Activated CD4-positive, alpha-beta memory T cell treated with anti-CD3 and anti-CD28 coated beads, Interleukin-2, amount 10 ng/mL, durations not matched to agents 7 days and 5 days (primary cell): ENCODE data around the gene OR52W1. TPM values are rescaled to one million over a fixed set of nuclear protein-coding genes. Genes with fewer than 3 reads are reported as not detected.

Source experiments
- CTCF ChIA-PET: fragments of 350-600 bp; sonication (Branson Sonifier 250); formaldehyde crosslinking; loops from one replicate; lab custom pipeline; 2021; ENCODE audit warnings: antibody characterized with exemption, inconsistent platforms; lab: Charles Lee
- POLR2A ChIA-PET: fragments of 350-600 bp; sonication (Branson Sonifier 250); formaldehyde crosslinking; loops from one replicate; lab custom pipeline; 2021; ENCODE audit warnings: antibody characterized with exemption; lab: Charles Lee
- DNase-seq: peaks from one replicate; pipeline ENCODE4 v3.0.0-alpha.2; 2020
- H3K27ac Mint-ChIP-seq: one replicate; pipeline ENCODE4 v1.8.0; 2021; ENCODE audit warnings: mild to moderate bottlenecking, mixed read lengths
- H3K27me3 Mint-ChIP-seq: one replicate; pipeline ENCODE4 v1.8.0; 2021; ENCODE audit warnings: mixed read lengths
- H3K36me3 Mint-ChIP-seq: one replicate; pipeline ENCODE4 v1.8.0; 2021; ENCODE audit warnings: low read depth, mixed read lengths
- H3K4me1 Mint-ChIP-seq: one replicate; pipeline ENCODE4 v1.8.0; 2021; ENCODE audit warnings: mixed read lengths
- H3K4me3 Mint-ChIP-seq: one replicate; pipeline ENCODE4 v1.8.0; 2021; ENCODE audit warnings: mild to moderate bottlenecking, mixed read lengths
- H3K9me3 Mint-ChIP-seq: one replicate; pipeline ENCODE4 v1.8.0; 2021; ENCODE audit warnings: mixed read lengths
- total RNA-seq, 2 experiments: library from RNA; stranded (reverse); gene quantifications; one replicate each; pipeline ENCODE4 v1.2.3, GENCODE V29; 2021

The OR52W1 gene, protein sequence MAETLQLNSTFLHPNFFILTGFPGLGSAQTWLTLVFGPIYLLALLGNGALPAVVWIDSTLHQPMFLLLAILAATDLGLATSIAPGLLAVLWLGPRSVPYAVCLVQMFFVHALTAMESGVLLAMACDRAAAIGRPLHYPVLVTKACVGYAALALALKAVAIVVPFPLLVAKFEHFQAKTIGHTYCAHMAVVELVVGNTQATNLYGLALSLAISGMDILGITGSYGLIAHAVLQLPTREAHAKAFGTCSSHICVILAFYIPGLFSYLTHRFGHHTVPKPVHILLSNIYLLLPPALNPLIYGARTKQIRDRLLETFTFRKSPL
- total RNA-seq: not detected

DNA sequence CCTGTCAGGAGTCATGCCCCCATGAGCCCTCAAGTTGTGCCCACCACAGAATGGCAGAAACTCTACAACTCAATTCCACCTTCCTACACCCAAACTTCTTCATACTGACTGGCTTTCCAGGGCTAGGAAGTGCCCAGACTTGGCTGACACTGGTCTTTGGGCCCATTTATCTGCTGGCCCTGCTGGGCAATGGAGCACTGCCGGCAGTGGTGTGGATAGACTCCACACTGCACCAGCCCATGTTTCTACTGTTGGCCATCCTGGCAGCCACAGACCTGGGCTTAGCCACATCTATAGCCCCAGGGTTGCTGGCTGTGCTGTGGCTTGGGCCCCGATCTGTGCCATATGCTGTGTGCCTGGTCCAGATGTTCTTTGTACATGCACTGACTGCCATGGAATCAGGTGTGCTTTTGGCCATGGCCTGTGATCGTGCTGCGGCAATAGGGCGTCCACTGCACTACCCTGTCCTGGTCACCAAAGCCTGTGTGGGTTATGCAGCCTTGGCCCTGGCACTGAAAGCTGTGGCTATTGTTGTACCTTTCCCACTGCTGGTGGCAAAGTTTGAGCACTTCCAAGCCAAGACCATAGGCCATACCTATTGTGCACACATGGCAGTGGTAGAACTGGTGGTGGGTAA, at the start of gene OR52W1:
Gene OR52W1 (plus strand): TSS at position 51 of the 637 bp plus-strand sequence. CDS start 0 bp downstream, at position 51.
- ChIA-PET CTCF (no interaction called here), POLR2A (no interaction called here)
- Mint-ChIP-seq H3K4me3 (no peak within 1 kb of the TSS), H3K36me3 (no peaks in the 10 kb centered on the region), H3K27me3 (peaks cover 2% of the 10 kb centered on the region), H3K27ac (no peak within 1 kb of the TSS), H3K4me1 (peaks cover 40% of the 10 kb centered on the region), H3K9me3 (no peaks in the 10 kb centered on the region)
- no peak for DNase-seq

DNA sequence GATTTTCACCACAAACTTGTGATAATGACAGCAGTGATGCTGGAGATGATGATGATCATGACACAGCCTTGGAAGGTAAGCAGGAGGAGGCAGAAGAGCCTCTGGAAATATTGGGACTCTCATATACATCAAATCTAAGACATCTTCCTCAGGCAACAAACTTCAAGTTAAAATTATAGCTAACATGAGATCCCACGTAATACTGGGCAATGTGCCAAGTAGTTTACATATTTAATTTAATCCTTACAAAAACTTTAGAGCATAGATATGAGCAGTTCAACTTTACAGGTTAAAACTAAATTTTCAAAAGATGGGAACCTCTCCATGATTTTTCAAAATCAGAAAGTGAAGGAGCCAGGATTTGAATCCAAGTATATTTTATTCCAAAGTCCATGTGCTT, 47.9 kb upstream of the OR52W1 start:
- Mint-ChIP-seq H3K27me3 (peaks cover 1% of the 10 kb centered on the region), H3K9me3 (peaks cover 4% of the 10 kb centered on the region), H3K4me1 (no peaks in the 10 kb centered on the region), H3K27ac (no peak overlapping the region), H3K36me3 (no peaks in the 10 kb centered on the region), H3K4me3 (no peak overlapping the region)
- CTCF ChIA-PET: no interaction called here
- no peak for DNase-seq
- POLR2A ChIA-PET: no interaction called here

DNA sequence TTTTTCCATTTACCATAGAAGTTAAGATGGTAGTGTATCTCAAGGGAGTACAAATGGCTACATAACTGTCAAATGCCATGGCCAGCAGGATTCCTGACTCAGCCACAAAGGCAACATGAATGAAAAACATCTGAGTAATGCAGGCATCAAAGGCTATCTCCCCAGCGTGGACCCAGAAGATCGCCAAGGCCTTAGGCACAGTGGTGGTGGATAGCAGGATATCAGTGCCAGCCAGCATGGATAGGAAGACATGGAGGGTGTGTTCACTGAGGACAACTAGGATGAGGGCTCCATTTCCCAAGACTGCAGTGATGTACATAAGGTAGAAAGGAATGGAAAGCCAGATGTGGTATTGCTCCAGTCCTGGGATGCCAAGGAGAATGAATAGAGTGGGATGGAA, 46.9 kb upstream of the OR52W1 start:
- ChIA-PET CTCF (no interaction called here), POLR2A (no interaction called here)
- Mint-ChIP-seq H3K27me3 (peaks cover 1% of the 10 kb centered on the region), H3K4me3 (no peak overlapping the region), H3K9me3 (peaks cover 4% of the 10 kb centered on the region), H3K4me1 (no peaks in the 10 kb centered on the region), H3K27ac (no peak overlapping the region), H3K36me3 (no peaks in the 10 kb centered on the region)
- no peak for DNase-seq

DNA sequence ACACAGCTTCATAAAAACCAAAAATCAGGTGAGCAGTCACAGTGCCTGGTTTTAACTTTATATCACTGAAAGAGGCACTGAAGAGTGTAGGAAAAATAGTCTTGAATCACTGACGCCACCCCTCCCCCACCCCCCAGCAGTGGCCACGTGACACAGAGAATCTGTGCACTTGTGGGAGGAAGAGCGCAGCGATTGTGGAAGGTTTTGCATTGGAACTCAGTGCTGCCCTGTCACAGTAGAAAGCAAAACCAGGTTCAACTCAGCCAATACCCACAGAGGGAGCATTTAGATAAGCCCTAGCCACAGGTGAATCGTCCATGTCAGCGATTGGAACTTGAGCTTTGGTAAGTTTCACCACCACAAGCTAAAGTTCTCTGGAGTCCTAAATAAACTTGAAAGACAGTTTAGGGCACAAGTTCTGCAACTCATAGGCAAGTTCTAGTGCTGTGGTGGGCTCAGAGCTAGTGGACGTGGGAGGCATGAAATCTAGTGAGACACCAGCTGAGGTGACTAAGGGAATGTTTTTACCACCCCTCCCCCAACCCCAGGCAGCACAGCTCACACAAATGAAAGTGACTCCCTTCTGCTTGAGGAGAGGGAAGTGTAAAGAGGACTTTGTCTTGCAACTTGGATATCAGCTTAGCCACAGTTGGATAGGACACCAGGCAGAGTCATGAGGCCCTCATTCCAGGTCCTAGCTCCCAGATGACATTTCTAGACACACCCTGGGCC, 42.2 kb upstream of the OR52W1 start:
- ChIA-PET CTCF (interaction anchor here (1.0 kb wide), 1 partner anchor 8 kb away, joined by 3 read pairs; no protein-coding TSS in a partner anchor), POLR2A (no interaction called here)
- no peaks in the 10 kb centered on the region for H3K9me3 Mint-ChIP-seq
- no peaks in the 10 kb centered on the region for H3K36me3 Mint-ChIP-seq
- DNase-seq: no peak
- no peak overlapping the region for H3K27ac Mint-ChIP-seq
- H3K27me3 Mint-ChIP-seq: peaks cover 3% of the 10 kb centered on the region
- H3K4me1 Mint-ChIP-seq: no peaks in the 10 kb centered on the region
- no peak overlapping the region for H3K4me3 Mint-ChIP-seq

DNA sequence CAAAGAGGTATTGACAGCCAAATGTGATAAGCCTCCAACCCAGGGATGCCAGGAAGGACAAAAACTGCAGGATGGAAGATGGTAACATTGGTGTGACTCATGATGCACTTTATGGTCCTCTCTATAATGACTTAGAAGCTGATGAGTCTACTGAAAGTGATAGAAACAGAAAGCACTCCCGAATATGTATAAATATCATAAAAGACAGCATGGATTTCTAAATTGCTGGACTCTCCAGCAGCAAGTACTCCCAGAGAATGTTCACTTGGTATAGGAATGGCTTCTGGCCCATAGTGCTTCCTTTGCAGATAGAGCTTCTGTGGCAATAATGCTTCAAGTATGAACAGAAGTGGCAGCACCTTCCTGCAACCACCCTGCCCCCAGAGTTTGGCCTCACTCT, 28.8 kb upstream of the OR52W1 start, which contains the start of gene OR52B2:
Gene OR52B2 (minus strand): TSS at position 101 of the 400 bp plus-strand sequence. CDS start 0 bp downstream, at position 101.
- Mint-ChIP-seq H3K9me3 (no peaks in the 10 kb centered on the region), H3K27ac (no peak within 1 kb of the TSS), H3K4me3 (no peak within 1 kb of the TSS), H3K27me3 (peaks cover 18% of the 10 kb centered on the region), H3K4me1 (no peaks in the 10 kb centered on the region), H3K36me3 (no peaks in the 10 kb centered on the region)
- DNase-seq: no peak
- ChIA-PET CTCF (no interaction called here), POLR2A (no interaction called here)

DNA sequence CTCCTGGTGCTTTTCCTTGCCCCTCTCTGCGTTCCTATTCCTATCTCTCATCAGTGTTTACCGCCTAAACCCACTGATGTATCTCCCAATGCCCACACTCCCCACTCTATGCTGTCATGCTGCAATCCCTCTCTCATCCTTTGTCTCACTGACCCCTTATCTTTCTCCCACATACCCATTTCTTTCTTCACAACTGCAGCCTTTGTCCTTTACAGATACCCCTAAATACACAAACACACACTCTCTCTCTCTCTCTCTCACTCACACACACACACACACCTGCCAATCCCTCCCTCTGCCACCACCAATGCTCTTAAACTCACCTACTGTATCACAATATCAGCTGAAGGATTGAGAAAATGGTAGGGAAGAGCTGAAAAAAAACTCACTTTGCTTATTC, 23.6 kb upstream of the OR52W1 start:
- peaks cover 8% of the 10 kb centered on the region for H3K27me3 Mint-ChIP-seq
- H3K9me3 Mint-ChIP-seq: peaks cover 3% of the 10 kb centered on the region
- H3K4me3 Mint-ChIP-seq: no peak overlapping the region
- ChIA-PET CTCF (no interaction called here), POLR2A (no interaction called here)
- H3K4me1 Mint-ChIP-seq: peaks cover 16% of the 10 kb centered on the region
- no peaks in the 10 kb centered on the region for H3K36me3 Mint-ChIP-seq
- DNase-seq: no peak
- H3K27ac Mint-ChIP-seq: no peak overlapping the region

DNA sequence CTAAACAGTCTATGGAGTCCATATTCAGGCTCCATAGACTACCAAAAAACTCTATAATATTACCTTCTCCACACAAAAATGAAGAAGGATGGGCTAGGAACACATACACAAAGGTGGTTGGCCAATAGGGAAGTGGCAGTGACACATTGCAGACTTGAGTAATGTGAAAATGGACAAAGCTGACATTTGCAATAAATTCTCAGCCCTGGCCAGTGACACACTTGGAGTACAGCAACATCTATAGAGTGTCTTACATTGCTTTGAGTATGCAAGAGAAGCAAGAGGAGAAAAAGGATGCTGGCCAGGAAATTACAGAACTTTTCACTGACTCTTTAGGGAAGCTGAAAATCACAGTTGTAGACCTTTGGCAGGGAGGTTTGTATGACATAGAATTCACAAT, 7.3 kb upstream of the OR52W1 start:
- no peaks in the 10 kb centered on the region for H3K36me3 Mint-ChIP-seq
- H3K9me3 Mint-ChIP-seq: no peaks in the 10 kb centered on the region
- H3K27me3 Mint-ChIP-seq: peaks cover 6% of the 10 kb centered on the region
- peaks cover 10% of the 10 kb centered on the region for H3K4me1 Mint-ChIP-seq
- H3K4me3 Mint-ChIP-seq: no peak overlapping the region
- ChIA-PET POLR2A (no interaction called here), CTCF (no interaction called here)
- no peak overlapping the region for H3K27ac Mint-ChIP-seq
- DNase-seq: no peak

DNA sequence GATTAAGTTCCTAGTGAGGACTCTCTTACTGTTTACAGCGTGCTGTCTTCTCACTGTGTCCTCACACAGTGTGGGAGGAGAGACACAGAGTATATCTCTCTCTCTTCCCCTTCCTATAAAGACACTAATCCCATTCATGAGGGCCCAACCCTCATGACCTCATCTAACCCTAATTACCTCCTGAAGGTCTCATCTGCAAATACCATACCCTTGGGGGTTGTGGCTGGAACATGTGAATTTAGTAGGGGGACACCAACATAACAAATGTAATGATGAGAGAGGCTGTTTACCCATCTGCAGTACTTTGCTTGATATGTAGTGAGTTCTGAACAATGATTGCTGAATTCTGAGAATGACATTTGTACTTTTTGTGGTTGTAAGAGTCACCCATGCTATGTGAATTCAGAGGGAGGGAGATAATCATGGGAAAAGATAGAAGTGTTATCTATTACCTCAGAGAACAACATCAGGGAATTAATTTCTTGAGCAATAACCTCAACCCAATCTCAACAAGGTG, 4.9 kb upstream of the OR52W1 start:
- POLR2A ChIA-PET: no interaction called here

DNA sequence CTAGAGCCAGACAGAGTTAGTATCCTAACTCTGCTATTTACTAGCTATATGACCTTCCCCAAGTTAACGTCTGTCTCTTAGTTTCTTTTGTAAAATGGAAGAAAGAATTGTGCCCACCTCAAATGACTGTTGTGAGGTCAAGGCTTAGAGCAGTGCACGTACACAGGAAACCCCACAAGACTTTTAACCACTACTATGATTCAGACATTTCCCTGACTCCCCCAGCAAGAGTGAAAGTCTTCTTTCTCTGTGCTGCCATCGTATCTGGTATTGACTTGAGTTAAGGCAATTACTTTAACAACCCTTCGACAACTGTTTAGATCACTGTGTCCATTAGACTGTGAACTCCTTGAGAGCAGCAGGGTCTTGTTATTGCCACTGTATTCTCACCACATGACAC, 2.6 kb upstream of the OR52W1 start:
- no peak for DNase-seq
- Mint-ChIP-seq H3K27me3 (peaks cover 5% of the 10 kb centered on the region), H3K4me3 (no peak overlapping the region), H3K36me3 (no peaks in the 10 kb centered on the region), H3K9me3 (no peaks in the 10 kb centered on the region), H3K4me1 (peaks cover 20% of the 10 kb centered on the region), H3K27ac (no peak overlapping the region)
- CTCF ChIA-PET: no interaction called here
- POLR2A ChIA-PET: interaction anchor here (1.0 kb wide), 1 partner anchor 38 kb away, joined by 3 read pairs; the partner anchor contains the start of gene FHIP1B

More for the DNA sequence above, 4.9 kb upstream of the OR52W1 start:
- no peak overlapping the region for H3K4me3 Mint-ChIP-seq
- H3K27me3 Mint-ChIP-seq: peaks cover 6% of the 10 kb centered on the region
- no peaks in the 10 kb centered on the region for H3K36me3 Mint-ChIP-seq
- CTCF ChIA-PET: no interaction called here
- H3K27ac Mint-ChIP-seq: no peak overlapping the region
- DNase-seq: no peak
- peaks cover 13% of the 10 kb centered on the region for H3K4me1 Mint-ChIP-seq
- no peaks in the 10 kb centered on the region for H3K9me3 Mint-ChIP-seq

DNA sequence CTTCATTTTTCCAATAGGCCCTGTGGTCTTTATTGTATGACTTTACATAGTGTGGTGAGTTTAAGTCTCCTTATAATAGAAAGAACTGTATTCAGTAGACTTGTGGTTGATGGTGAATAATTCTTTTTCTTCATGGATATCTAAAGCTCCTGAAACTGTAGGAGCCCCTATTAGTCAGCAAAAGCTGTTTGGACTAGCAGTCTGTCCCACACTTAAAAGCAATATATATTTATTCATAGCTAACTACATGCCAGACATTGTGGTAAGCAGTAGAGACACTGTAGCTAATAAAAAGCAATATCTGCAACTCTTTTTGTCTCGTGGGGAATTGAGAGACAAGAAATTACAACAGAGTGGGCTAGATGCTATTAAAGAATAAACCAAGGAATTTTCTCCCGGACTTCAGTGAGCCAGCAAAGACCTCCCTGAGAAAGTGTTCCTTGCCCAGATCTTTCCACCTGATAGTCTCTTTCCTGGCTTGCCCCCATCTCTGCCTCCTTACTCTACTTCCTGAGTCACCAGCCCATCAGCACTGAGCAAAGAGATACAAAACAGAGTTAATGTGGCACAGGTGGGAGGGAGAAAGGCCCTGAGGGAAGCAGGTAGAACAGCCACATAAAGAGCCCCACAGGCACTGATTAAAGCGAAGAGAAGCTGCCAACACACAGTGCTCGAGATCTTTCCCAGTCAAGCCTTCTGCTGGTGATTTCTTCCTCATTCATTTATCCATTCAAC, 1.4 kb upstream of the OR52W1 start:
- ChIA-PET CTCF (interaction anchor here (0.6 kb wide), 1 partner anchor 497 kb away, joined by 3 read pairs; no protein-coding TSS in a partner anchor), POLR2A (interaction anchor here (1.0 kb wide), 1 partner anchor 37 kb away, joined by 3 read pairs; the partner anchor contains the start of gene FHIP1B)
- Mint-ChIP-seq H3K27ac (no peak overlapping the region), H3K27me3 (peaks cover 2% of the 10 kb centered on the region), H3K9me3 (no peaks in the 10 kb centered on the region), H3K4me3 (no peak overlapping the region), H3K4me1 (peaks cover 26% of the 10 kb centered on the region), H3K36me3 (no peaks in the 10 kb centered on the region)
- DNase-seq: no peak

DNA sequence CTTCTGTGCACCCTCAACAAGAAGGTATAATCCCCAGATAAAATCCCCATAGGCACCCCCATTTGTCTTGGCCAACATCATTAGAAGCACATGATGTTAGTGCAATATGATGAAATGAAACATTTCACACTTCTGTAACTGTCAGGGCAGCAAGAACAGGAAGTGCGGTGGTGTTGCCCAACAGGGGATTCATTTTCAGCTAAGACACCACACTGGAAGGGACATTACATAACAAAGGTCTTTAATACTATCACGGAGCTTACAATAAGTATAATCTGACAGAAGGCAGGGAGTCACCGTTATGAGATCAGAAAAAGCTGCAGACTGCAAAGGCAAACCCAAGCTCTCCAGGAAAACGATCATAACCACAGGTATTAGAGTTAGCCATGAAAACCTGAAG, 2.0 kb downstream of the OR52W1 start:
- Mint-ChIP-seq H3K27ac (no peak overlapping the region), H3K9me3 (no peaks in the 10 kb centered on the region), H3K4me1 (peaks cover 41% of the 10 kb centered on the region), H3K27me3 (no peaks in the 10 kb centered on the region), H3K36me3 (peaks cover 4% of the 10 kb centered on the region), H3K4me3 (no peak overlapping the region)
- DNase-seq: no peak
- ChIA-PET CTCF (no interaction called here), POLR2A (no interaction called here)

DNA sequence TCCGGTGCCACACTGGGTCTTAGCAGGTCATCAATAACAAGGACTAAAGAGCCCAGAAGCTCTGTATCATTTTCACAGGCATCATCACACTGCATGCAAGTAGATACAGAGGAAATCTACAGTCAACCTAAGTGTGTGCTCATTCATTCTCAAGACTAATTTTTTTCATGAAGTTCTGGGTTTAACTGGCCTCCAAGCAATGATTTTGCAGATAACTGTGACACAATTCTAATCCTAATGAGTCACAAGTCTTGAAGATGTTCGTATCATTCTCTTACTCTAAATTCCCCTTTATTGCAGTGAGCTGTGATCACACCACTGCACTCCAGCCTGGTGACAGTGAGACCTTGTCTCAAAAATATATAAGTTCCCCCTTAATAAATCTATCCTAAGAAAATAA, 2.5 kb downstream of the OR52W1 start:
- ChIA-PET CTCF (no interaction called here), POLR2A (no interaction called here)
- Mint-ChIP-seq H3K4me1 (peaks cover 36% of the 10 kb centered on the region), H3K4me3 (no peak overlapping the region), H3K27ac (no peak overlapping the region), H3K9me3 (no peaks in the 10 kb centered on the region), H3K36me3 (peaks cover 4% of the 10 kb centered on the region), H3K27me3 (no peaks in the 10 kb centered on the region)
- no peak for DNase-seq
